ENCODE results near the gene SIK2.
"Not testable (repeated sequence)": the region's sequence is repeated elsewhere in the genome, so short reads cannot be mapped to it uniquely, and the experiment has no call there.

SIK2 gene

GRCh38 chr11:111658493-111658892 is 56.2 kb downstream of the SIK2 start:
- DNase-seq (ENCODE audit: low read depth in 2 of 2), result not testable (repeated sequence)

GRCh38 chr11:111659201-111660115 is 57.2 kb downstream of the SIK2 start:
- no peak for DNase-seq (ENCODE audit: low read depth in 2 of 2)

- no peak for DNase-seq (ENCODE audit: low read depth in 2 of 2)
These were observed 58.6 kb downstream of the SIK2 start for GRCh38 chr11:111660822-111661221.

GRCh38 chr11:111663820-111664219 is 61.6 kb downstream of the SIK2 start:
- DNase-seq (ENCODE audit: low read depth in 2 of 2), result no peak

GRCh38 chr11:111665777-111666176 is 63.5 kb downstream of the SIK2 start:
- no peak for DNase-seq (ENCODE audit: low read depth in 2 of 2)

- no peak for DNase-seq (ENCODE audit: low read depth in 2 of 2)
These were observed 66.7 kb downstream of the SIK2 start for GRCh38 chr11:111668980-111669379.

- DNase-seq (ENCODE audit: low read depth in 2 of 2), result no peak
These were observed 69.1 kb downstream of the SIK2 start for GRCh38 chr11:111671383-111671782.

GRCh38 chr11:111672949-111673348 is 70.7 kb downstream of the SIK2 start:
- no peak for DNase-seq (ENCODE audit: low read depth in 2 of 2)

- no peak for DNase-seq (ENCODE audit: low read depth in 2 of 2)
These were observed 72.7 kb downstream of the SIK2 start for GRCh38 chr11:111674941-111675340.

GRCh38 chr11:111675891-111676290 is 73.6 kb downstream of the SIK2 start:
- DNase-seq (ENCODE audit: low read depth in 2 of 2), result no peak

- no peak for DNase-seq (ENCODE audit: low read depth in 2 of 2)
These were observed 74.8 kb downstream of the SIK2 start for GRCh38 chr11:111676878-111677585.

- no peak for DNase-seq (ENCODE audit: low read depth in 2 of 2)
These were observed 78.4 kb downstream of the SIK2 start for GRCh38 chr11:111680486-111681175.

- DNase-seq (ENCODE audit: low read depth in 2 of 2), result no peak
These were observed 81.6 kb downstream of the SIK2 start for GRCh38 chr11:111683806-111684205.

- DNase-seq (ENCODE audit: low read depth in 2 of 2), result no peak
These were observed 82.0 kb downstream of the SIK2 start for GRCh38 chr11:111684251-111684650.

GRCh38 chr11:111688013-111688412 is 85.8 kb downstream of the SIK2 start:
- DNase-seq (ENCODE audit: low read depth in 2 of 2), result no peak

- DNase-seq (ENCODE audit: low read depth in 2 of 2), result no peak
These were observed 88.9 kb downstream of the SIK2 start for GRCh38 chr11:111691176-111691575.

- DNase-seq (ENCODE audit: low read depth in 2 of 2), result no peak
These were observed 89.5 kb downstream of the SIK2 start for GRCh38 chr11:111691741-111692140.

GRCh38 chr11:111693224-111693937 is 91.1 kb downstream of the SIK2 start:
- DNase-seq (ENCODE audit: low read depth in 2 of 2), result no peak

GRCh38 chr11:111694851-111695250 is 92.6 kb downstream of the SIK2 start:
- DNase-seq (ENCODE audit: low read depth in 2 of 2), result no peak

- DNase-seq (ENCODE audit: low read depth in 2 of 2), result no peak
These were observed 94.3 kb downstream of the SIK2 start for GRCh38 chr11:111696556-111696955.

- DNase-seq (ENCODE audit: low read depth in 2 of 2), result no peak
These were observed 95.7 kb downstream of the SIK2 start for GRCh38 chr11:111697933-111698371.
